ENCODE measurements around the gene GJD3.

- no peak for TF ChIP-seq POLR2AphosphoS5 (IDR thresholded peaks at IDR 0.05)
- TF ChIP-seq CTCF (IDR thresholded peaks at IDR 0.05; ENCODE audit: poor library complexity, severe bottlenecking), result no peak
- TF ChIP-seq REST (IDR thresholded peaks at IDR 0.05; ENCODE audit: borderline replicate concordance), result no peak
- no peak for TF ChIP-seq TAF1 (IDR thresholded peaks at IDR 0.05; ENCODE audit: low read depth)
- TF ChIP-seq SMC3 (conservative IDR thresholded peaks at IDR 0.05; ENCODE audit: poor library complexity), result no peak
- no peak for TF ChIP-seq EP300 (conservative IDR thresholded peaks at IDR 0.05; ENCODE audit: poor library complexity, severe bottlenecking)
- TF ChIP-seq EZH2 (IDR thresholded peaks at IDR 0.05; ENCODE audit: borderline replicate concordance, insufficient read depth, low read length, poor library complexity, severe bottlenecking), result no peak
Observed at GRCh38 chr17:40322358-40323315, 41.9 kb downstream of the GJD3 start.

Data from neural cell (in vitro differentiated cells).